Measurements from ENCODE around the gene LYRM4. TPM values are rescaled to one million over a fixed set of nuclear protein-coding genes. Genes with fewer than 3 reads are reported as not detected.

The LYRM4 gene
- total RNA-seq, 1 experiment from 2014 or later, result 44.3 TPM

DNA sequence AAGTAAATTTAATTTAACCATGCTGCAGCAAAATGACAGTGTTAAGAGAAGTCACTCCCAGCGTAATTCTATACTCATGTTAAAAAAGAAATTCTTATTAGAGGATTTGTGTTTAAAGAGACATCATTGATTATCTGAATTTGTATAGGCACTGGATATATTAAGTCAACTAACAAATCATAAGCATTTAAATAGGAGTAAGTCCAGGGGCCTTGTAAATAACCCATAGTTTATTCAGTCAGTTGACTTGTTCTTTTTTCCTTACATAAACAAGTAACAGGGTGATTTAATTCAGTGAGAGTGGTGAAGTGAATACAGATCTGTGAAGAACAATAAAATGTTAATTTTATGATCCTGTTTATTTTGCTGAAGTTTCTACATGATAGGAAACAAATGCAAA is 22.4 kb downstream of the LYRM4 start:
- no CpG with 5 or more reads among the region's 1 CpG for WGBS (ENCODE audit: extremely low coverage, insufficient read length, low lambda C conversion rate)
- Histone ChIP-seq H3K4me1 (ENCODE audit: insufficient read depth, low read length) (no peaks in the 10 kb centered on the region), H2BK20ac (ENCODE audit: low read depth, low read length, poor library complexity, severe bottlenecking) (no peak overlapping the region), H4K20me1 (ENCODE audit: control insufficient read depth, insufficient read depth, insufficient read length) (no peaks in the 10 kb centered on the region), H2BK5ac (ENCODE audit: insufficient read length, low read length) (no peak overlapping the region), H4K8ac (replicated peaks; ENCODE audit: insufficient read length, low read depth, low read length) (no peak overlapping the region), H3K18ac (ENCODE audit: insufficient read length, low read depth, low read length) (no peak overlapping the region), H2BK120ac (ENCODE audit: low read depth, low read length, poor library complexity, severe bottlenecking) (no peak overlapping the region), H2AFZ (ENCODE audit: low read length) (no peak overlapping the region), H4K5ac (ENCODE audit: insufficient read length, low read depth, low read length) (no peak overlapping the region), H2BK12ac (ENCODE audit: insufficient read length, low read depth, low read length) (no peak overlapping the region), H3K9me3 (ENCODE audit: control insufficient read depth, low read depth, low read length) (no peaks in the 10 kb centered on the region), H4K91ac (ENCODE audit: insufficient read length, low read depth, low read length) (no peak overlapping the region), H3K23ac (ENCODE audit: insufficient read length, low read depth, low read length) (no peak overlapping the region), H3K27ac (ENCODE audit: insufficient read length, low read depth, low read length) (no peak overlapping the region), H2AK5ac (ENCODE audit: insufficient read length, low read length) (no peak overlapping the region), H3K79me2 (ENCODE audit: insufficient read depth, low read length) (no peaks in the 10 kb centered on the region), H2BK15ac (ENCODE audit: low read depth, low read length) (no peak overlapping the region), H3T11ph (ENCODE audit: low read length) (no peak overlapping the region), H3K23me2 (ENCODE audit: insufficient read length, low read depth, low read length, poor library complexity, severe bottlenecking) (no peaks in the 10 kb centered on the region), H3K4me2 (ENCODE audit: insufficient read depth, insufficient read length, low read length) (no peak overlapping the region), H3K79me1 (ENCODE audit: insufficient read depth, low read depth, low read length, poor library complexity, severe bottlenecking) (peaks cover 3% of the 10 kb centered on the region), H3K56ac (ENCODE audit: insufficient read length, low read depth, low read length) (no peak overlapping the region), H3K27me3 (ENCODE audit: insufficient read depth, low read length) (no peaks in the 10 kb centered on the region), H3K9ac (ENCODE audit: extremely low read depth, insufficient read length, low read length) (no peak overlapping the region), H3K14ac (ENCODE audit: insufficient read depth, low read length) (no peak overlapping the region), H3K4ac (ENCODE audit: low read depth, low read length) (no peak overlapping the region)
- H3K4me1 Mint-ChIP-seq, result peaks cover 26 to 30% of the 10 kb centered on the region in 2 experiments
- no peak overlapping the region for H3K27ac Mint-ChIP-seq
- no peak overlapping the region for H3K4me3 Mint-ChIP-seq
- H3K27me3 Mint-ChIP-seq (ENCODE audit: low read depth), result no peaks in the 10 kb centered on the region
- no peak for DNase-seq
- TF ChIP-seq, protein P1, sequence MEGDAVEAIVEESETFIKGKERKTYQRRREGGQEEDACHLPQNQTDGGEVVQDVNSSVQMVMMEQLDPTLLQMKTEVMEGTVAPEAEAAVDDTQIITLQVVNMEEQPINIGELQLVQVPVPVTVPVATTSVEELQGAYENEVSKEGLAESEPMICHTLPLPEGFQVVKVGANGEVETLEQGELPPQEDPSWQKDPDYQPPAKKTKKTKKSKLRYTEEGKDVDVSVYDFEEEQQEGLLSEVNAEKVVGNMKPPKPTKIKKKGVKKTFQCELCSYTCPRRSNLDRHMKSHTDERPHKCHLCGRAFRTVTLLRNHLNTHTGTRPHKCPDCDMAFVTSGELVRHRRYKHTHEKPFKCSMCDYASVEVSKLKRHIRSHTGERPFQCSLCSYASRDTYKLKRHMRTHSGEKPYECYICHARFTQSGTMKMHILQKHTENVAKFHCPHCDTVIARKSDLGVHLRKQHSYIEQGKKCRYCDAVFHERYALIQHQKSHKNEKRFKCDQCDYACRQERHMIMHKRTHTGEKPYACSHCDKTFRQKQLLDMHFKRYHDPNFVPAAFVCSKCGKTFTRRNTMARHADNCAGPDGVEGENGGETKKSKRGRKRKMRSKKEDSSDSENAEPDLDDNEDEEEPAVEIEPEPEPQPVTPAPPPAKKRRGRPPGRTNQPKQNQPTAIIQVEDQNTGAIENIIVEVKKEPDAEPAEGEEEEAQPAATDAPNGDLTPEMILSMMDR (conservative IDR thresholded peaks at IDR 0.05), result no peak
- H3K9me3 Mint-ChIP-seq, result no peaks in the 10 kb centered on the region
- H3K36me3 Mint-ChIP-seq (ENCODE audit: insufficient read depth in 1 of 3, low read depth in 3 of 3), result peaks cover 0 to 8% (median 3%) of the 10 kb centered on the region in 3 experiments; a peak in 2 of 7 replicates

Measured in H9 (cell line).